Mucosa of stomach (tissue), 1 donor: Measurements from ENCODE around the gene LRP1.

ENCODE experiments used
- H3K27me3 ChIP-seq: one replicate; pipeline ENCODE4 v1.7.0; 2013; ENCODE audit warnings: mild to moderate bottlenecking, low read length; ENCODE audit not compliant: control insufficient read depth, insufficient read depth
- H3K36me3 ChIP-seq: one replicate; pipeline ENCODE4 v1.7.0; 2013; ENCODE audit warnings: low read length; ENCODE audit not compliant: control insufficient read depth, insufficient read depth
- H3K4me1 ChIP-seq: one replicate; pipeline ENCODE4 v1.7.0; 2013; ENCODE audit warnings: mild to moderate bottlenecking, low read length; ENCODE audit not compliant: control insufficient read depth, insufficient read depth
- H3K4me3 ChIP-seq: one replicate; pipeline ENCODE4 v1.7.0; 2013; ENCODE audit warnings: low read length
- H3K9ac ChIP-seq: one replicate; pipeline ENCODE4 v1.7.0; 2013; ENCODE audit warnings: mild to moderate bottlenecking, low read length, moderate library complexity
- H3K9me3 ChIP-seq: one replicate; pipeline ENCODE4 v1.7.0; 2013; ENCODE audit warnings: mild to moderate bottlenecking, low read length, moderate library complexity; ENCODE audit not compliant: control insufficient read depth
- donor health status: Pancreatic carcinoma.

Gene LRP1

DNA sequence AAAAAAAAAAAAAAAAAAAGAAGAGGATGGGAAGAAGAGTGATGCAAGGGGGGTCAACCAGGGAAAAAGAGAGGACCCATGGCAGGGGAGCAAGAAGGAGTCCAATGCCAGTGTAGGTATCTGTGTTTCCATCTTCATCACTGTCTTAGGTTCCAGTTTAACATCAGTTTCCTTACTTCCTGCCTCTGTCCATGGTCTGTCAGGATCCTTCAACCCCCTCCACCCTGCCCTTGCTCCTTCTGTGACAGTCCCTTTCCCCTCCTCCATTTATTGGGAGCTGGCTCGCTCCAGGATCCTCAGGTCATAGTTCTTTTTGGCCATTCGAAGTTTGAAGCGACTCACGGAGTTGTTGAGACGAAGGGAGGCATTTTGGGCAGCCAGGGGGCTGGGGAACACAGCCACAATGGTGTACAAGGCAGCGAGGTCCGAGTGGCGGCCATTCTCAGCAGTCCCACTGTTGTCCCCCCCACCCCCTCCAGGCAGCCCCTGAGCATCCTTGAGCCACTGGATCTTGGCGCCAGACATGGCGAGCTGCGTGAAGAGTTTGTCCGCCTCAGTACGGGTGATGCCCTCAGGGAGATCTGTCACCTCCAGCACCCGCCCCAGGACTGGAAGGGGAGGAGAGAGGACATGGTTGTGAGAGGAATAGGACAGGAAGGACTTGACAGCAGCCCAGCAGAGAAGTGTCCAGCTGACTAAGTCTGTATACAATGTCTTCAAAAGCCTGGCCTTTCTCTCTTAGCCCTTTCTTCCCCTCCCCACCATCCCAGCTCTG is 126.4 kb downstream of the LRP1 start:
- Histone ChIP-seq H3K9me3 (no peaks in the 10 kb centered on the region), H3K4me1 (no peaks in the 10 kb centered on the region), H3K4me3 (no peak overlapping the region), H3K36me3 (peaks cover 3% of the 10 kb centered on the region), H3K27me3 (no peaks in the 10 kb centered on the region), H3K9ac (no peak overlapping the region)

- no peak overlapping the region for H3K4me3 ChIP-seq
- no peaks in the 10 kb centered on the region for H3K27me3 ChIP-seq
- no peaks in the 10 kb centered on the region for H3K4me1 ChIP-seq
- no peaks in the 10 kb centered on the region for H3K9me3 ChIP-seq
- no peak overlapping the region for H3K9ac ChIP-seq
- H3K36me3 ChIP-seq = peaks cover 3% of the 10 kb centered on the region
Observed at GRCh38 chr12:57255916-57256315, 127.6 kb downstream of the LRP1 start.

DNA sequence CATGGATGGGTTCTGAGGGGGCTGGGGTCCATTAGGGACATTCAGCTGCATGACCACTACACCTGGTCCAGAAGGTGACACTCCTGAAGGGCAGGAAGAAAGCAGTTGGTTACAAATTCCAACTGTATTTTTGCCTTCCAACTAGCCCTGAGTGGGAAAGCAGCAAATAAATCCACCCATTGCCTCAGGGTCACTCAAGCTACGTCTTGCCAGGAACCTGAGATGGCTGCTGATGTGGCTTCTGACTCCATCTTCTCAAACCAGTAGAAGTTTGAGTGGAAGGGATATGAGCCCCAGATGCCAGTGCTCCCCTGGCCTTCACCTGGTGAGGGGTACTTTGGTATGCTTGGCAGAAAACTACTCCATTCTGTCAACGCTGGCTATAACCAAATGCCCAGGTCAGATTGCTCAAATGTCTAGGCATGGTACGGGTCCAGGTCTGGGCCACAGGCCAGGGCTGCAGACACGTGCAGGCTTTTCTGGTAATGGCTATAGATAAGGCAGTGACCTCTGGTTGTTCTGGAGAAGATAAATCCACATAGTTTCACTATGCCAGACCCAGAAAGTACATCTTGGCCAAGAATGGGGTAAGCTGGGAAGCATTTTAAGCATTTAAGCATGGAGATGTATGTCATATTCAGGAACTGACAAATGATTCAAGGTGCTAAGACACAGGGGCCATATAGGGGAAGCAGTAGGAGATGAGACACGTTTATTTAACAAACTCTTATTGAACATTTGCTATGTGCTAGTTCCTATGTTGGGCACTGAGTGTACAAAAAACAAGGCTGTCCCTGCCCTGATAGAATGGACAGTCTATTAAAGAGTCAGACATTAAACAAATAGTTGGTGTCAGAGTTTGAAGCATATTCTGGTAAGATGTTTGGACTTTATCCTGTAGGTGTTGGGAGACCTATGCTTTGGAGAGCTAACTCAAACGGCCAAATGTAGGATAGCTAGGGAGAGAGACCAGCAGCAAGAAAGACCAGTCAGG is 131.0 kb downstream of the LRP1 start:
- Histone ChIP-seq H3K36me3 (peaks cover 7% of the 10 kb centered on the region), H3K9me3 (no peaks in the 10 kb centered on the region), H3K4me3 (no peak overlapping the region), H3K4me1 (no peaks in the 10 kb centered on the region), H3K27me3 (no peaks in the 10 kb centered on the region), H3K9ac (no peak overlapping the region)

DNA sequence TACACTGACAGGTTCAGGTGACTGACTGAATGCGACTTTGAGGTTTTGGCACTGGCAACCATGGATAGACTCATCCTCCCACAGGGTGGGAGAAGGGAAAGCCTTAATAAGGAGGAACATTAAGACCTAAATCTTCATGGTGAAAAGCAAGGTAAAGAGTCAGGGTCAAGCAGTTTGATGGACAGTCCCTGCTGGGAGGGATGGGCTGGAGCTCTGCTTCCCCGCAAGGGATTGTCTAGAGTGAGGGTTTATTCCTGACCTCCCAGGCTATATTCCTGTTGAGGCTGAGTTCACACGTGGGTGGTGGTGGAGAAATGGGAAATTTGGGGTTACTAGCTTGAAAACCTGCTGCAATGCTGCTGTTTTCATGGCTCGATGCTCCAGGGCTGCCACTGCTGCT is 132.1 kb downstream of the LRP1 start:
- Histone ChIP-seq H3K9ac (no peak overlapping the region), H3K4me1 (no peaks in the 10 kb centered on the region), H3K4me3 (no peak overlapping the region), H3K9me3 (no peaks in the 10 kb centered on the region), H3K36me3 (peaks cover 7% of the 10 kb centered on the region), H3K27me3 (no peaks in the 10 kb centered on the region)

DNA sequence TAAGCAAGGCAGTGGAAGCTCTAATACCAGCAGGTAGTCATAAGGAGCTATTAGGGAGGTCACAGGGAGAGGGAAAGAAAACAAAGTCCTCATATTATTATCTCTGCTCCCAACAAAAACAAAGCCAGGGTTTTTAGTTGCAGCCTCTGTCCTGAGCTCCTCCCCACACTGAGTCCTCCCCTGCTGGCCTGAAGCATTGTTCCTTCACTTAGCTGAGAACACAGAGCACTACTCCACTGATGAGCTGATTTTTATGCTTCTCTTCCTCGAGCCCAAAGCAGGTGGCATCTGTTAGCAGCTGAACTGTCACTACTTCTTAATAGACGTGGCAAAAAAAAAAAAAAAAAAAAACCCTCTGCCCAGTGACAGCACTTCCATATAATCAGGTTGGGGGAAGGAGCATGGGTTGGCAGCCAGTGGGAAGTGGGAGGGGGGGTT is 133.2 kb downstream of the LRP1 start:
- H3K9me3 ChIP-seq = no peaks in the 10 kb centered on the region
- H3K27me3 ChIP-seq = no peaks in the 10 kb centered on the region
- H3K4me3 ChIP-seq = no peak overlapping the region
- H3K9ac ChIP-seq = no peak overlapping the region
- H3K36me3 ChIP-seq = peaks cover 7% of the 10 kb centered on the region
- no peaks in the 10 kb centered on the region for H3K4me1 ChIP-seq

DNA sequence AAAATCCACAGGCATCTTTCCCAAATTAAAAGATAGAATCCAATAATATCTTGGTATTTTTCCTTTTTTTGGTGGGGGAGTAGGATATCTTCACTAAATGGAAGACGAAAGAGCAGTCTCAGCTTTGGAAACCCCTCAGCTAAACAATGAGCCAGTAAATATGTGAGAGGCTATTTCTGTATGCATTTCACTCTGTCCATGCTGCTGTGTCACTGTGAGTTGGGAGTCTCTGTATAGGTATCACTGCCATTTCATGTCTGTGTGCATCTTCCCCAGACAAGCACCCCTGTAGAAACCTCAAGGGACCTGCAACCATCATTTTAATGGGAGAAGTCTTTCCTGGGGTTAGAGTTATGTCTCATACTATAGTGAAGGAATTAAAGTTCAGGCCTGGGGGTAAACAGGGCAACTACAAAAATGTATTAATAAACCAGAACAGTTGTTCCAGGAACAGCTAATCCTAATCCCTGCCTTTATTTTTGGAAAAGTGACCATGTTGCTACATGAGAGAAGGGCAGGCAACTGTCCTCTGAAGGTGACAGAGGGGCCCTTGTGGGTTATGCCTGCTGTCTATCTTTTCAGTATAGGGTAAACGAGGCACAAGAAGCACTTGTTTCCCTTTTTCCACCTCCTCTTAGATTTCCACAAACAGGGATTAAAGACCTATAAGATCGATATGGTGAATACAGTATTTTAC is 134.0 kb downstream of the LRP1 start:
- Histone ChIP-seq H3K36me3 (peaks cover 7% of the 10 kb centered on the region), H3K9ac (no peak overlapping the region), H3K9me3 (no peaks in the 10 kb centered on the region), H3K4me1 (no peaks in the 10 kb centered on the region), H3K27me3 (no peaks in the 10 kb centered on the region), H3K4me3 (no peak overlapping the region)
